ENCODE measurements around the gene CRIM1.
A peak's percentile ranks its signal among the peaks of the same experiment; 100 is the strongest.

The CRIM1 gene

DNA sequence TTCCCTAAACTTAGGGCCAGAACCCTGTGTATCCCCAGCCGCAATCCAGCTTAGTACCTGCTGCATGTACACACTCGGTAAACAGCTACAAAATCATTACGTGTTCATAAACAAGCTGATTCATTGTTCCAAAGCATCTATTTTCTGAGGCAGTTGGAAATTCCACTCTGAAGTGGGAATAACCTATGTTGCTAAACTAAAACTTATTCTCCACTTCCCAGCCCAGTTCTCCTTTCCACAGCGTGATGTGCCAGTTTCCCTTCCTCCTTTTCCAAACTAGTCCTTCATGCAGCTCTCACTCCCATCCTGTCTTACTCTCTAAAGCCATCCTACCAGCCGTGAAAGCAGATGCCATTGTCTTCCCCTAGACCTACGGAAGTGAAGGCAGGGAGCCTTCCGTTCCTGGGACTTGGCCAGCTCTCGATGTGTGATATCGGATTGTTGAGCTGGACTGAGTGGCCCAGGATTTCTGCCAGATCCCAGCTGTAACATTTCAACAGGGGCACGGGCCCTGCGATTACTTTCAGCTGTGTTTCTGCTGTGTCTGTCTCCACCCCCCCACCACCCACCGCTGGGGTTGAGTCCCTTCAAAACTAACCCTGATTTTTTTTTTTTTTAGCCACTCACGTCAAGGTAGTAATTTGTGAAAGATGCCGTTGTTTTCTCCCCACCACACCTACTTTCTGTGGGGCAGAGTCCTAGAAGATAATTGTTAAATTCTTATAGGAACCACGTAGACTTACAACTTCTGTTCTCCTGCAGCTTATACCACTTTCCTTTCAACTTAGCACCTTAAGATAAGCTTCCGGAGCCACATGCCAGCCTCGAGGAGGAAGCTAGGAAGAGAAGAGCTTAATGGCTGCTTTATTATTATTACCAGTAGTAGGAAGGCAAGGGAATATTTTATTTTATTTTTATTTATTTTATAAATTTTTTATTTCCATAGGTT is 100.9 kb downstream of the CRIM1 start:
- TF ChIP-seq, protein P1, sequence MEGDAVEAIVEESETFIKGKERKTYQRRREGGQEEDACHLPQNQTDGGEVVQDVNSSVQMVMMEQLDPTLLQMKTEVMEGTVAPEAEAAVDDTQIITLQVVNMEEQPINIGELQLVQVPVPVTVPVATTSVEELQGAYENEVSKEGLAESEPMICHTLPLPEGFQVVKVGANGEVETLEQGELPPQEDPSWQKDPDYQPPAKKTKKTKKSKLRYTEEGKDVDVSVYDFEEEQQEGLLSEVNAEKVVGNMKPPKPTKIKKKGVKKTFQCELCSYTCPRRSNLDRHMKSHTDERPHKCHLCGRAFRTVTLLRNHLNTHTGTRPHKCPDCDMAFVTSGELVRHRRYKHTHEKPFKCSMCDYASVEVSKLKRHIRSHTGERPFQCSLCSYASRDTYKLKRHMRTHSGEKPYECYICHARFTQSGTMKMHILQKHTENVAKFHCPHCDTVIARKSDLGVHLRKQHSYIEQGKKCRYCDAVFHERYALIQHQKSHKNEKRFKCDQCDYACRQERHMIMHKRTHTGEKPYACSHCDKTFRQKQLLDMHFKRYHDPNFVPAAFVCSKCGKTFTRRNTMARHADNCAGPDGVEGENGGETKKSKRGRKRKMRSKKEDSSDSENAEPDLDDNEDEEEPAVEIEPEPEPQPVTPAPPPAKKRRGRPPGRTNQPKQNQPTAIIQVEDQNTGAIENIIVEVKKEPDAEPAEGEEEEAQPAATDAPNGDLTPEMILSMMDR (IDR thresholded peaks at IDR 0.05; ENCODE audit: low read depth, low read length, missing control alignments): no peak
- peaks cover 6% of the 10 kb centered on the region for H3K36me3 ChIP-seq (replicated peaks)
- in situ Hi-C loops (cut with HindIII; ENCODE audit: low pct_ligation_motif_present, low sequenced_read_pairs): no loop called here
- H3K4me3 ChIP-seq (ENCODE audit: low read depth, low read length): no peak overlapping the region
- DNase-seq: peak; percentile 72
- no peaks in the 10 kb centered on the region for H3K27me3 ChIP-seq (replicated peaks)
- peak overlapping the region; percentile 86 for H3K27ac ChIP-seq

GRCh38 chr2:36458106-36458505 is 102.5 kb downstream of the CRIM1 start:
- Histone ChIP-seq H3K27ac (no peak overlapping the region), H3K27me3 (replicated peaks) (no peaks in the 10 kb centered on the region)
- TF ChIP-seq, protein P1 (IDR thresholded peaks at IDR 0.05; ENCODE audit: low read depth, low read length, missing control alignments): no peak

DNA sequence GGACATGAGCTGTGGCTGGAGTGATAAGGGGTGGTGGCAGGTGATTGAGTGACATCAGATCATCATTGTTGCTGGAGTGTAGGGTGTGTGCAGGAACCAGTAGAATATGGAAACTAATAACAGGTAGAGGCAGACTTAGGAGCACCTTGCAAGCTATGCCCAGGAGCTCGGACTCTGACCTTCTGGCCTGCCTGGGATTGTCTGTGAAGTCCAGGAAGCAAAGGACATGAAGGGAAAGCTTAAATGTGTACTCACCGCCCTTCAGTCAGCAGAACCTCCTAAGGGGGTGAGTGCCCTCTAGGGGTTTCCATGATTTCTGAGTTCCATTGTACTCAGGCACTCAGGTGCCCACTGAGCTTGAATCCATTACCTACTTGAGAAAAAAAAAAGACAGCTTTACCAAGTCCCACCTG is 104.2 kb downstream of the CRIM1 start:
- peak overlapping the region; percentile 92 for H3K27ac ChIP-seq
- no peak for DNase-seq

More at GRCh38 chr2:36458106-36458505, 102.5 kb downstream of the CRIM1 start:
- no peak for DNase-seq
- H3K4me3 ChIP-seq (ENCODE audit: low read depth, low read length): no peak overlapping the region
- H3K36me3 ChIP-seq (replicated peaks): peaks cover 6% of the 10 kb centered on the region
- in situ Hi-C loops (cut with HindIII; ENCODE audit: low pct_ligation_motif_present, low sequenced_read_pairs): no loop called here

GRCh38 chr2:36461039-36461681 is 105.6 kb downstream of the CRIM1 start:
- in situ Hi-C loops (cut with HindIII; ENCODE audit: low pct_ligation_motif_present, low sequenced_read_pairs): no loop called here
- H3K27me3 ChIP-seq (replicated peaks): no peaks in the 10 kb centered on the region
- peak; percentile 82 for DNase-seq
- TF ChIP-seq, protein P1 (IDR thresholded peaks at IDR 0.05; ENCODE audit: low read depth, low read length, missing control alignments): no peak
- peaks cover 16% of the 10 kb centered on the region for H3K36me3 ChIP-seq (replicated peaks)
- no peak overlapping the region for H3K4me3 ChIP-seq (ENCODE audit: low read depth, low read length)
- H3K27ac ChIP-seq: peak overlapping the region; percentile 92

More for the DNA sequence above, 104.2 kb downstream of the CRIM1 start:
- no peak overlapping the region for H3K4me3 ChIP-seq (ENCODE audit: low read depth, low read length)
- in situ Hi-C loops (cut with HindIII; ENCODE audit: low pct_ligation_motif_present, low sequenced_read_pairs): no loop called here
- peaks cover 10% of the 10 kb centered on the region for H3K36me3 ChIP-seq (replicated peaks)
- H3K27me3 ChIP-seq (replicated peaks): no peaks in the 10 kb centered on the region
- TF ChIP-seq, protein P1 (IDR thresholded peaks at IDR 0.05; ENCODE audit: low read depth, low read length, missing control alignments): peak; percentile 75

GRCh38 chr2:36462311-36462935 is 106.8 kb downstream of the CRIM1 start:
- Histone ChIP-seq H3K27ac (peak overlapping the region; percentile 92), H3K4me3 (ENCODE audit: low read depth, low read length) (no peak overlapping the region), H3K27me3 (replicated peaks) (no peaks in the 10 kb centered on the region), H3K36me3 (replicated peaks) (peaks cover 23% of the 10 kb centered on the region)
- DNase-seq: no peak
- in situ Hi-C loops (cut with HindIII; ENCODE audit: low pct_ligation_motif_present, low sequenced_read_pairs): no loop called here
- TF ChIP-seq, protein P1 (IDR thresholded peaks at IDR 0.05; ENCODE audit: low read depth, low read length, missing control alignments): no peak
